Right ventricle myocardium inferior (tissue), 1 donor: Measurements from ENCODE around the gene ADD3. TPM values are rescaled to one million over a fixed set of nuclear protein-coding genes. Genes with fewer than 3 reads are reported as not detected.

Experiments used
- ATAC-seq: fragments of 200-7000 bp; cut with Tn5 transposase; one replicate; pipeline ENCODE4 v1.9.1; 2020; ENCODE audit warnings: mild to moderate bottlenecking, moderate library complexity
- DNase-seq: peaks from one replicate; pipeline ENCODE4 v3.0.0; 2021; ENCODE audit errors: missing footprints
- intact Hi-C: fragments of 100-400 bp; cut with DNase I; formaldehyde crosslinking; loops from one replicate; pipeline ENCODE4 v1.11.0; 2022
- total RNA-seq: library from RNA; stranded (reverse); fragmentation: NEBNext Ultra II Directional; extraction: Animal tissue kit (Norgen Biotek cat#: 25700); gene quantifications from one replicate; pipeline ENCODE4 v1.2.1, GENCODE V29; 2021
- donor health status: DM: no; HTN: yes; CAD: no; lungs with severe emphysema.

ADD3 gene
- total RNA-seq, 1 donor from 2014 or later, result 121 TPM

DNA sequence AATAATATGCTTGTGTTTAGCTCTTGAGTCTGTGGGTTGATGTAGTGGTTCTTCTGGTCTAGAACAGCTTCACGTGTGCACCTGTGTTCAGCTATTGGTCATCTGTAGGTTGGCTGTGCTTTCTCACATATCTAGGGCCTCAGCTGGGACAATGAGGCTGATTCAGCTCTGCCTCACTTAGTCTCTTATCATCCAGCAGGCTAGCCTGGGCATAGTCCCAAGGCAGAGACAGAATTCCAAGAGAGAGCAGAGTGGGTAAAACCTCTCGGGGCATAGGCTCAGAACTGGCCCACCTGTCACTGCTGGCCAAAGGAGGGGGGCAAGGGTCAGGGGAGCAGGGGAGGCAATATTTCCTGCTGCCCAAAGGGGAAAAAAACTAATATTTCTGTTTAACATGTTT is 167.6 kb downstream of the ADD3 start:
- ATAC-seq (peak; percentile 68), DNase-seq (no peak)
- intact Hi-C loops, result no loop called here

- intact Hi-C loops, result no loop called here
- no peak for DNase-seq
- peak; percentile 27 for ATAC-seq
These were observed 168.6 kb downstream of the ADD3 start for GRCh38 chr10:110176141-110177030.

GRCh38 chr10:110179220-110179619 is 171.4 kb downstream of the ADD3 start:
- DNase-seq (no peak), ATAC-seq (no peak)

DNA sequence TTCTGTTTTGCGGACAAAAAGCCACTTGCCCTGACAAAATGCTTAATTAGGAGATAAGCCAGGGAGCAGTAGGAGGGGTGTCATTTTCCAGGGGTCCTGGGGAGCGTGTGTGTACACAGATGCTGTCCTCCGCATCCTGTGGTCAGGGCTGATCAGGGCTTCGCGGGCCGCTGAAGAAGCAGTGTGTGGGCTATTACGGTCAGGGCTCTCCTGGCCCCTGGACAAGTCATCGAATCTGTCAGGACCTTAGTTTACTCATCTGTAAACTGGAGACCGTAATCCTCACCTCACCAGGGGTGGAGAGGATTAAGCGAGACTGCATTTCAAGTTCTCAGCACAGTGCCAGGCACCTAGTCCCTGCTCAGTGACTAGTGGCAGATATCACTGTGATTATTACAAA is 173.7 kb downstream of the ADD3 start:
- ATAC-seq, result no peak
- no peak for DNase-seq
- intact Hi-C loops, result no loop called here

More at GRCh38 chr10:110179220-110179619, 171.4 kb downstream of the ADD3 start:
- intact Hi-C loops, result no loop called here

DNA sequence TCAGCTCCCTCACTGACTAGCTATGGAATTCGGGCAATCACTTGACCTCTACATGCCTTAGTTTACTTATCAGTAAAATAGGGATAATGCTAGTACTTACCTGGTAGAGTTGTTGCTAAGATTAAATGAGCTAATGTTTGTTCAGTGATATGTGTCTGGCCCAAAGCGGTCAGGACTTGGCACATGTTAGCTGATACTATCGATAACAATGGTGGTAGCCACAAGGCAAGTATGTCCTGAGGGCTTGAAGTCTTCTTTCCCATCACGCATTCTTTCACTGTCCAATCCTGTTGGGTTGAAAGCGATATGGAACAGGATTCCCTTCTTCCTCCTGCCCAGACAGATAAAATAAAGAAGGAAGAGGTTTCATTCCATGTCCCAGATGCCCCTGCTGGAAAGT is 174.1 kb downstream of the ADD3 start:
- intact Hi-C loops, result no loop called here
- ATAC-seq, result no peak
- no peak for DNase-seq

DNA sequence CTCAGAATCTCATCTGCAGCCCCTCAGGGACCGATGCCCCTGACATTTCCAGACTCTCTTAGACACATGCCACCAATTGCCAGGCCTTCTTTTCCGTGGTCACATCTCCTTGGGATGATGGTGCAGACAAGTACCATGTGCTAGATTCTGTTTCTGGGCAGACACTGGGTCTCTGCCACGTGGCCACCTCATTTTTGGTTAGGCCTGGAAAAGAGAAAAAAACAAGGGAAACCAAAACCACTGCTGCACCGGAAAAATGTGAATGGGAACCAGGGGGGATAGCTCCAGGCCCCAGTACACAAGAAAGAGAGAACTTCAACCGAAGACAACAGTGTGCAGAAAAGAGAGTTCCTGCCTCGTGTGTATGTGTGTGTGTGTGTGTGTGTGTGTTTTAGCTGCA is 176.6 kb downstream of the ADD3 start:
- DNase-seq, result no peak
- intact Hi-C loops, result no loop called here
- ATAC-seq, result no peak

Other genes with a start within 250 kb of the ADD3 start
- gene XPNPEP1, start 84.5 kb upstream of the ADD3 start, total RNA-seq, result 43.6 TPM
- 69.1 TPM for gene MXI1, start 199.6 kb downstream of the ADD3 start, total RNA-seq